Thyroid gland (tissue), 4 donors: Measurements from ENCODE around the gene SLC39A8.

Experiments used
- CTCF ChIP-seq, 6 experiments: fragments of 200-600 bp in 3 of 6; fragments of 450-650 bp in 3 of 6; sonication (generic) in 3 of 6; IDR thresholded peaks; one replicate each; pipeline ENCODE4 v1.5.1; 2016 to 2019; ENCODE audit warnings: antibody characterized with exemption in 6 of 6, mild to moderate bottlenecking in 2 of 6, inconsistent platforms in 1 of 6, moderate library complexity in 1 of 6
- POLR2A ChIP-seq, 2 donors: fragments of 450-650 bp; IDR thresholded peaks; one replicate each; pipeline ENCODE4 v1.6.1; 2017; ENCODE audit warnings: antibody characterized with exemption in 2 of 2, mild to moderate bottlenecking in 2 of 2, moderate library complexity in 1 of 2

- TF ChIP-seq CTCF (IDR thresholded peaks at IDR 0.05) (no peak), POLR2A (IDR thresholded peaks at IDR 0.05) (no peak)
These were observed 7.5 kb upstream of the SLC39A8 start for GRCh38 chr4:102352781-102353180.
